ENCODE data around the gene ARHGAP24.
A peak's percentile ranks its signal among the peaks of the same experiment; 100 is the strongest.

The ARHGAP24 gene

DNA sequence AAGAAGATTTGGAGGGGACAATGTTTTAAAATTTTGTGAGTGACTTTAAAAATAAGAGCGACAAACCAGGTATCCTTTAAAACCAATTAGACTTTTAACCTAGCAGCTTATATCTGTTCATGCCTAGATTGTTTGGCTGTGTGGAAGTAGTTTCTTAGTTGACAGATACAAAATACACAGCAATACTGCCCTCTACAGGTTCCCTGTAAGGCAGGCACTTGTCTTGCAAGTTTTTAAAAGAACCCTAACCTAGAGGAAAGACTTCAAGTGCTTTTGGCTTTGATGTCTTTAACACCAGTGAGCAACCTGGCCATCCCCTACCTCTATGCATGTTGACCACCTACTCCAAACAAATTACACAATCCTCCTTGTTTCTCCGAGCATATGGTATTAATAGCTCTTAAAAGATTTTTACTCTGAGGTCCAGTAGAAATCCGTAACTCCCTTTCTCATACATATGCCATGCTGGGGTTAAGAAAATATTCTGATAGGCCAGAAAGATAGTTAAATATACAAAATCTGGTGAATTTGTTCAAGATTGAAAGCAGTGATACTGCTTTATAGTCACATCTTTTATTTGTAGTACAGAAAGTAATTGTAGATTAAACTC, 273.0 kb downstream of the ARHGAP24 start:
- DNase-seq = peak in 1 of 2 experiments; percentile 11

DNA sequence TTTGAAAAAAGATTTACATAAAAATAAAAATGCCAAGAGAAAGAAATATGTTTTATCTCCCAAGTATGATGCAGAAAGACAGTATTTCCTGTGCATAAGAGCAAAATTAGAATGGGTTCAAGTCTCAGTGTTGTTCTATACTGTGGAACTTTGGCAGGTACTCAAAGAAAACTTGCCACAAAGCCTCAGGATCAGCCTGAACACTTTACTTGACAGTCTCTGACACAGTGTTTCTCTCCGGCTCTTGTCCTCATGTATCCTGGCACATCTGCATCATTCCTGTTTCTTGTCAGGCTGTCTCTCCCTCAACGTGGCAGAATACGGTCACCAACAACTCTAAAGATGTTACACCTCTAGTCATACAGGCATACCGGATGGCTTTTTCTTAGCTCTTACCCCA, 273.7 kb downstream of the ARHGAP24 start:
- DNase-seq = no peak

DNA sequence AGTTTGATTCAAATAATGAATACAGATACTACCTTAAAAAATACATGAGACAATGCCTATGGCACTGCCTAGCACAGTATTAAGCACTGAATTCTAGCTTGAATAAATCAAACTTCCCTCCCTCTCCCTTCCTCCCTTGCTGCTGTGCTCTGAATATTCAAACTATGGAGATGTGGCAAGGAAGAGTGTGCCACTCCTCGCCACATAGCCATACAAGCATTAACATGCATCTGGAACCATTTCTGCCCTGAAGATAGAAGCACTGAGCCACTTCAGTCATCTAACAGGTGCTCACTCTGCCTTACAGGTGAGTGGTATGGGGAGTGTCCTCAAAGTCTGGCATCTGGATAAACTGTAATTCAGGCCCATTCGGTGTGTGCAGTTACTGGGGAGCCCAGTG, 276.9 kb downstream of the ARHGAP24 start:
- no peak for DNase-seq

DNA sequence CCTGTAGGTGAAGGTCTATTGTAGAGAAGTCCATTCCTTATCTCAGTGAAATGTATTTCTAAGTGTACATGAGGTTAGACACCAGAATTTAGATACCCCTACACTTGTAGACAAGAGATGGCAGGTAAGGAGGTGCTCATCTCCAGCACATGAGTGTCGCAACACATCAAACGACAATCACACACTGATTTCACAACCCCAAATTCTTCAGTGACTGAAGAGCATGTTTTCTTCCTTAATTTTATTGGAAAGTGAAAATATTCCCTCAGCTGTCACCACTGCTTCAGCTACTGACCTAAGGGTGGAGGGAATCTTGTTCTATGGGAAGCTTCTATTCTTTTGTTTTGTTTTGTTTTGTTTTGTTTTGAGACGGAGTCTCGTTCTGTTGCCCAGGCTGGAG, 280.3 kb downstream of the ARHGAP24 start:
- no peak for DNase-seq

DNA sequence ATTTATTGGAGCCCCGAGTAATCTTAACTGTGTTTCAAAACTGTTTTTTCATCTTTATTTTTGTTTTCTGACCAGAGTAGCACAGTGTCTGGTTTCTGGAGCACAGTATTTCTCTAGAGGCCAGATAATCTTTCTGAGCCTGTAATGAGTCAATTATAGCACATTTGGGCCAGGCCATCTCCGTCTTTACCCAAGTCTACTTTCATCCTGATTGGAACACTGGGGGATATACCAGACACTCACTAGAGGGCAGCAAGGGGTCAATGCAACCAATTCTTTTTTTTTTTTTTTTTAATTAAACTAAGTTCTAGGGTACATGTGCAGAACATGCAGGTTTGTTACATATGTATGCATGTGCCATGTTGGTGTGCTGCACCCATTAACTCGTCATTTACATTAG, 282.0 kb downstream of the ARHGAP24 start:
- no peak for DNase-seq

DNA sequence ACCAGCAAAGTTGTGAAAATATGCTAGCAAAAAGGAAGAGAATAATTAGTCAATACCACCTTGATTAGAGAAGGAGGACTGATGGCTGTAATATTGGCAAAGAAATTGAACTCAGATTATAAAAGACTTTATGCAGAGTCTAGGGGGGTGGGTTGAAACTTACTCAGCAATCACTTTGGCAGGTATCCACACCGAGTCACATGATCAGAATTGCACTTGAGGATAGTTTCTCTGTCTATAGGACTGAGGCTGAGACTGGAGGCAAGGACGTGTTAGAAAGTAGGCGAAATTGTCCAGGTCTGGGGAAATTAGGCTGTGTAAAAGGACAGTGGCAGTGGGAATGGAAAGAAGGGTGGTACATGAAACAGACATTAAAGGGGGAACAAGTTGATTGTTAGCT, 284.4 kb downstream of the ARHGAP24 start:
- DNase-seq = no peak

DNA sequence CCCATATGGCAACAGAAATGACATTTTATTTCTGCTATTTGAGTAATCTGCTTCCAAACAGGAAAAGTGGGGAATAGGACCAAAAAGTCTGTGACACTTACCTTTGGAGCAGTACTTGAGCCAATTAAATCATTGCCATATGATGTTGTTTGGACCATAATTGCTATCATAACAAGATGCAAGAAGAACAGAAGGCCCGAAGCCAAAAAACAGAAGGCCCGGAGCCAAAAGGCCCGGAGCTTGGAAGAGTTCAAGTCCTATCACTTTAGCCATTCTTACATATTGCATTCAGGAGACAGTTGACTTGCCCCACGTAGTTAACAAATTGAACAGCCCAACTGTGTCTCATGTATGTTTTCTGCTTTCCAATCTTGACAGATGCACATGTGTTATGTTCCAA, 285.6 kb downstream of the ARHGAP24 start:
- no peak for DNase-seq

DNA sequence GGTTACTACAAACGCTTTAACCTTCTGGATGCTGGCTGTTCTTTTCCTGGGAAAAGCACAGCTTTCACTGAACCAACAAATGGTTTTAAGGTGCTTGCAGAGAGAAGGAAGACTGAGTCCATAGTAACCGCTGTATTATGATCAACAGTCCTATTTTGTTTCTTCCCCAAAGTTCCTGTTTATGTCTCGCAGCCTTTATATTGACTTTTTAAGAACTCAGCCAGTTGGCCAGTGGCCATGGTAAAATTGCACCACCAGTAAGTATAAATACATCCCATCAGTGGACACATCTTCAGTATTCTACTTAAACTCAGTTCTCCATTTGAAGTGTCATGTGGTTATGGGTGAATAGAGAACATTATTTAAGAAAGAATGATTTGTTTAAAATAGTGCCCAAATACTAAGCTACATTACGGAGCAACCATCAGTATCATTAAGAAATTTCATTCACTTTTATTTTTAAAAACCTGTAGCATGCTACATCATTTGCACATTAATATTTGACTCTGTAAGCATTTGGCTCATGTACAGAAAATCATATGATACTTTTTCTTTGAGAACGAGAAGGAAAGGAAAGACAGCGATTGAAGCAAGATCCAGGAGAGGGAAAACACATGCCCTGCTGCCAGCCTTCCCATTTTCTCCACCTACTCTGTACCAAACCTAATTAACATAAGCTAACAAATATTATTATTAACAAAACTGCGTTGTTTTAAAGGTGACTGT, 287.0 kb downstream of the ARHGAP24 start:
- DNase-seq = no peak

DNA sequence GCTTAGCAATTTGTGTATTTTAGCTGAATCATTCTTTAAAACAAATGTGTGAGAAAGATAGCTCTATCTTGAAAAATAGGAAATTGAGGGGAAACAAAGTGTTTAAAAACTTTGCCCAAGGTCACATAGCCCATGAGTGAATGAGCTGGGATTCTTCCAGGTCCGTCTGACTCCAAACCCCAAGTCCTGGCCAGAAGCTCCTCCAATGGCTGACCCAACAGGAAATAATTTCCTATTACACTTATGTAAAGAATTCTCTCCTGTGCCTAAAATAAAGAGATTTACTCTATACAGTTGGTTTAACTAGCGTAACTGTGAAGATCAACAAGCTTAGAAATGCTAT, 287.6 kb downstream of the ARHGAP24 start:
- DNase-seq = no peak

DNA sequence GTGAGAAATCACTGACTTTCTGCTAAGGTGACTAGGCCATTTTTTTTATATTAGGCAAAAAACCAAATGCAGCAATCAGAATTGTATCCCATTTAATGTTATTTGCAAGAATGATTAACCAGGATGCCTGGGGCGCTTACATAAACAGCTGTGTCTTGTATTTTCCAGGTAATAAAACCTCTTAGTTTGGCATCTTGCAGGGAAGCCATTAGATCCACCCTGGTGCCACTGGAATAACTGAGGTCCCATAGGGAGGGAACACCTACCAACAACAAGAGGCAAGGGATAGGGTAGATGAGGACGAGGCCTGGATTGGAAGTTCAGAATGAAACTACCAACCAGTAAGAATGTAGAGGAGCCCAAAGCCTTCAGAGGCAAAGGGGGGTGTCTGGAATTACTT, 288.3 kb downstream of the ARHGAP24 start:
- DNase-seq = no peak

DNA sequence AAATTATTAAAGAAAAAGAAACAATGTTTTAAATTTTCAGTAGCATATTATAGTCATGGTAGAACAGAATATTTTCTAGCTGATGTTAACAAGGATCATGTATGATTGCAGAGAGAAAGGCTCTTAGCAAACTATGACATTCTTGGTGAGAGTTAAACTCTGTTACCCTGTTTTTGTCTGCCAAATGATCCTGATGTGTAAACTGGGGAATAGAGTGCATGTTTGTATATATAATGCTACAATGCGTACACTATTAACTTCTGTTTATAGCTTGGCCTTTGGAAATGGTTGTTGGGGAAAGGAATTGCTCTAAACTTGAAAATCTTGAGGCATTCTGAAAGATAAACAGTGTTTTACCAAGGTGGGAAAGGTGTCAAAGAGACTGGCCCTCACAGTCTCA, 292.7 kb downstream of the ARHGAP24 start:
- DNase-seq = no peak

DNA sequence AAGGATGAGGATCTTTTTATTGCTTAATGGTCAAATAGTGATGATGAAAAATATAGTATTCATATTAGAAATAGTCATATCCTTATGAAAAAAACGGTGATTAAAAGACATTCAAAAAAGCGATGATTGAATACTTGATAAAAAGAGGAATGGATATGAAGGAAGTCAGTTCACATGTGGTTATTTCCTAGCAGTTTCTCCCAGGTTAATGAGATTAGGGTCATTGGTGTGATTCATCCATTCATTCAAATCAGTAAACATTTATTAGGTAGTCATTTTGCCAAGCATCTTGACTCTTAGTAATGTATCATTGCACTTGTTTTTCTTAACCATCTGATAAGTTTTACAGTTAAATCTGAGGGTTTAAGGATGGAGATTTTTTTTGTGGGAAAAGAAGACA, 294.1 kb downstream of the ARHGAP24 start:
- no peak for DNase-seq

DNA sequence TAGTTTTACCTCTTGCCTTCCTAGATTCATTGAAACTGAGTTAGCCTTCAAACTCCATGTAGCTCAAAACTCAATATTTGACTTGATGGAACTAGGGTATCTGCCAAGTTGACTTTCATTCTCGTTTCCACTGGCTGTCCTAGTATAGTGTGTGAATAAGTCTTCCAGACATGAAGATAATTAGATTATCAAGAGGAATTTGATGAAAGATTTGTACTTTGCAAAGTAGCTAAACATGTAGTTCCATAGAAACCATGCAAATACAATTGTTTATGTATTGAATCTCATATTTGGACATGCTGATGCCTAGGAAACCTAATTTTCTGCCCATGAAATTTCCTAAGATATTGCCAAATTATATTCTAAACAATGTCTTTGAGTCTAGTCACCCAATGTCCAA, 297.5 kb downstream of the ARHGAP24 start:
- no peak for DNase-seq

DNA sequence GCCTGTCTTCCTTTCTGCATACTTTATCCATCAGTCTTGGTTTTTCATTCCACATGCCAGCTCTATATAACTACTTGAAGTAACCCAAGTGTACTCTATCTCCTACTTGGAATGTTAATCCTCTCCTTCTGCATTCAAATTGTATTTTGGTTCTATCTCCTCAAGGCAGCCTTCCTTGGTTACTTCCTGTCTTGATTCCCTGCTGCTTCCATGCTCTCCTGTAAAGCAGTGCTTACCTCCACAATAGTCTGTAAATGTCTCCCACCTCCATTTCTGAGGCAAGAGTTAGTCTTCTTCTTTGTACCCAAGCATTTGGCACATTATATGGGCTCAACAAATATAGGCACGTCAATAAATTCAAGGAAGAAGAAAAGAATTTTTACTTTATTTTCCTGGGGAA, 298.4 kb downstream of the ARHGAP24 start:
- DNase-seq = no peak

DNA sequence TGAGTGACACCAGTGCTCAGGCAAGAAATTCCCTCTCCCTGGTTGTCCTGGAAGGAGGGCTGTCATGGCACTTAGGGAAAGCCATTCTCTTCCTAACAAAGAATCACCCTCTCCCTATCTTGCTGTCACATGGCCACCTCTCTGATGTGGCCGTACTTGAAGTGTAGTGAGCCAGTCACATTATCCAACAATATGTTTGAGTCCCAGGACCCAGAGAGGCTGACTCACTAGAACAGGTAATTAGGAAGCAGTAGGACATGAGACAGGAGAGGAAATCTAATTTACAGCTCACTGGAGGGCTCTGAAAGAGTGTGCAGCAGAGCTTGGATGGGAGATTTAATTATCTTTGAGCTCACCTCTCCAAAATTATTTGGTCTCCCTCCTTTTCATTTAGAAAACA, 299.1 kb downstream of the ARHGAP24 start:
- no peak for DNase-seq

DNA sequence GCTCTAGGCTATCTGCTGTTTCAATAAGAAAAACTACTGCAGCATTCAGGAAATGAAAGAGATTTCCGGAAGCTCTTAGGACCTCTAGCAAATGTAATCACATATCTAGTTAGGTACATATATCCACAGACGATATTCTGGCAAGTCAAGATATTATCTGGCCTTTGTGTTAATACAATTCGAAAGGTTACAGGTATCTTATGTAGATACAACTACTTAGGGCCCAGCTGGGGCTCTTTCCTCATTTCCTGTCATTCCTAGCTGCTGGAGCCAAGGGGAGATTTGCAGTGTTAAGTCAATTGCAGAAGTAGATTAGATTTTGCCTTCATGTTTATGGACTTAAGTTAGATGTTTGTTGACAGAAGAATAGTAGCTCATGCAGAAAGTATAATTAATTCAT, 299.5 kb downstream of the ARHGAP24 start:
- no peak for DNase-seq

DNA sequence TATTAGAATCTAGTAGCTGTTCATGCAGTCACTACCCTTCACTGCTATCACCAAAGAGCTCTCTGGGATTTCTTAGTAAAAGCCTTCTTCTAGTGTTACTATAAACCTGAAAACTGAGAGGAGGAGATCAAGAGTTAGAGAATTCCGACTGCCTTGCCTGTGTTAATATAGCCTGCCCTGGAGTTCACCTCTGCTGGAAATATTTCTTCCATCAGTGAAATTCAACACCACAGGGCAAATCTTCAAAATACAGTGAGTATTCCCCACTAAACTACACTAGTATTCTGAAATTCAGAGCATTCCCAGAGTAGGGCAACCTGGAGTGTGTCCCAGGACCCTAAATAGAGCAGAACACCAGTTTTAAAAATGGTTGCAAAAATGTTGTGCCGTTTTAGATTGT, 301.1 kb downstream of the ARHGAP24 start:
- DNase-seq = no peak

DNA sequence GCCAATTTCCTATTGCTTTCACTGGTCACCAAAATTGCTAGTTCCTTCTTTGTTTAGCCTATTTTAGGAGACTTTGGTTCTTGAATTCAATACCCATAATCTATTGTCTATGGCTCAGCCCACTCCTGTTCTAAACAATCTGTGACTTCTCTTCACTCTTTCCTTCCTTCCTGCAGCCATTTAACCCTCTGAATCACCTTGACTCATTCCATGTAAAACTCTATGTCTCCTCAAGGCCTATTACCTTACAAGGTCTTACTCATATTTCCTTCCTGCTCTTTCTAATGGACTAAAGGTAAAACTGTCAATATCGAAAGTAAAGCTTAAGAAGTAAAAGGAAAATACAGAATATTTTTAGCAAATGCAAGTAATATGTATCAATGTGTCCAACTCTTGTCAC, 301.6 kb downstream of the ARHGAP24 start:
- no peak for DNase-seq

DNA sequence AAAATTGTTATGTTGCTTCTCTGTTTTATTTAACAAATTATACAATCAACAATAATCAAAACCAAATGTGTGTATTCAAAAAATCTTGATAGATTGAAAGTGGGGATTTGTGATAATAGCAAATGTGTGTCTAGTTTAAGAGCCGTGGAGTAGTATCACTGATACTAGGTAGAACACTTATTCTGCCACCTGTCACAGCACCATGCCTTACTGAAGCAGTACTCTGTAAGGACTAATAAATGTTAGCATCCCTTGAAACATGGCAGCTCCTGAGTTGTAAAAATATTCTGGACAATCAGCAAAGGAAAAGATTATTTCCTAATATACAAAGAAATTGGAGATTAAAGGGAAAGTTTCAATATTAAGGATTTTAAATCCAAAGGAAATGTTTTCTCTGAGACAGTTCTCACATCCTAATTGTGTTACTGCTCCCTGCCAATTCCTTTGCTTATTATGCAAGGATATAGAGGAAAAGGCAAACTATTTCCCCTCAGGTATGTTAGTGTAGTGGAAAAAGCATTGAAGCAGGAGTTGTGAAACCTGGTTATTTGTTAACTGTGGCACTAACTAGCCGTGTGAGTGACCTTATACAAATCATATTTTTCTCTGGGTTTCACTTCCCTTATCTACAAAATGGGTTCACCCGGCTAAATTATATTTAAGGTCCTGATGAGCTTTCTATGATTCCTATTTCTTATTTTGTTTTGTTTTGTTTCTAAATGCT, 303.1 kb downstream of the ARHGAP24 start:
- no peak for DNase-seq

DNA sequence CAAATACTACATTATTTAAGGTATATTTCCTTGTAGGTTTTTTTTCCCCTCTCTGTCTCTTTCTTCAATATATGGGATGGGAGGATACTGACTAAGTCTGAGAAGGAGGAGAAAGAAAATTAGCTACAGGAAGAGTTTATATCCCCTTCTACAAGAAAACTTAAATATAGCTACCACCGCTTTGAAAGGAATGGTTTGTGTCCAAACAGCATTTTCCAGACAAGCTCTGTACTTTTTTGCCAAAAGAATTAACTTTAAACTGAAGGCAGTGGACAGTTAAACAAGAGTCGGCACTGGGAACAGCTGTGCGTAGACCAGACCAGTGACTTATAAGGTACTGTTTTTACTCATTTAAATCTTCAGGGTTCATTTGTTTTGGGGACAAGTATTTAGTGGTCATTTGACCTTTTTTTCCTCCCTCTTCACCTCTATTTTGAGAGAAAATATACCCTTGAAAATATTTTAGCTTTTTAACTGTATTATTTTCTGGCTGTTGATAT, 303.7 kb downstream of the ARHGAP24 start:
- DNase-seq = no peak

DNA sequence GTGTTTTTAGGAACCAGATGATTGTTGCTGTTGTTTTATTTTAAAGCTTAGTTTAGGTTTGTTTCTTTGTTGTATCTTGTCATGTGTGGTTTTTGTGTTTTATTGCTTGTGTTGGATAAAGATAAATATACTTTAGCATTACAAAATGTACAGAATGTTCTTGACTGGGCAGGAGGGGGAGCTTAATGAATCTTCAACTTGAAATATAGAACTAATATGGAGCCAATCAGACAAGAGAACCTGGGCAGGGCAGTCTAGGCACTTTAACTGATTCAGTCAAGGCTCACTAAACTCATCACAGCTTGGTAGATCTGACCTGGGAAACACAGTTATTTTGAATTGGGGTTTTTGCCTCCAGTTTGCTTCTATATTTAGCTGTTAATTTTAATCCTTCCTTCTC, 304.2 kb downstream of the ARHGAP24 start:
- no peak for DNase-seq

DNA sequence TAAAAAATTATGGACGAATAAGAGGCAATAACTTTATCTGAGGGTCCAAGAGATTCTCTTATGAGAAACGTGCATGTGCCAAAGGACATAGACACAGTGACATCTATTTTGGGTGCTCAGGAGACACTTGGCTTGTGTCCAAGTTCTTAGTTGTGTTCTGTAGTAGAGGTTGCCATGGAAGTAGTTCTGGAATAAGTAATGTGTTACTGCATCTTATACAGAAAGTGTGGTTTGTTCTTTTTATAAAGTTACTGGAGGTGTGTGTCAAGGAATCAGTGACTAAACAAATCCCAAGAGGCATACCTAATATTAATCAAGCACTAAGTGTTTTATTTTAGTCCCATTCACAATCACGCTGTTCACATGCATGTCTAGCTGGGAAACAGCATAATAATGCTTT, 305.7 kb downstream of the ARHGAP24 start:
- no peak for DNase-seq

DNA sequence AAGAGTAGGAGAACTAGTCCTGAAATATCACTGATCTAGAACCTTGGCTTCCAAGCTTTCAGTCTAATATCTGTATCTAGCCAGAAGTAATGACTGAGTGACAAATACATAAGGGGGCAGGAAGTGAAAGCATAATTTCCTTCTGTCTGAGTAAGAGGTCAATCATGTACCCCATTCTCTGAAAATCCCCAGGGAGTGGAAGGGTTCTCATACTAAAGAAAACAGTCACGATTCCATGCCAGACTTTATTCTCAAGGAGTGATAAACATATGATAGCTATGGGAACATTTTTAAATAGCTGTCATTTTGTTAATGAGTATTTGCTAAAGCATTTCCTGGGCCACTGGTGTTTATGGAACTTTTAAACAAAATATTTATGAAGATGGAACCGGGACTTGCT, 308.5 kb downstream of the ARHGAP24 start:
- DNase-seq = no peak

DNA sequence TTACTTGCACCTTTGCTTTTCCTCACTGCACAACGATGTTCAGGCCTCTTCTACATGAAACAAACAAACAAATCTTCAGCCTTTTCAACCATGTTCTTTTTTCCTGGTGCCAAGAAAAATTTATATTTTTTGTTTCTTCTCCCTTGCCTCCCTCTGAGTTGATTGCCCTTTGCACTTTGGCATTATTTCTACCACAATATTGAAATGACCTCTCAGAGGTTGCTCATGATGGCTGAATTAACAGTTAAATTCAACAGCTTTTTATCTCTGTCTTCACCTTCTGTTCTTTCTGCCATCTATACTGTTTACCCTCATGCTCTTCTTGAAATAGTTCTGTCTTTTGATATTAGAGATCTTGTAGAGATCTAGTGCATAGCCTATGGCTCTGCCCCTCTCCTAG, 308.9 kb downstream of the ARHGAP24 start:
- DNase-seq = no peak
